Left hindlimb (tissue), 1 donor: ENCODE results near the gene POLR1E.
A peak's percentile ranks its signal among the peaks of the same experiment; 100 is the strongest.
"Not testable (repeated sequence)": the region's sequence is repeated elsewhere in the genome, so short reads cannot be mapped to it uniquely, and the experiment has no call there.

ENCODE experiments used
- DNase-seq: peaks from one replicate; pipeline ENCODE4 v3.0.0-alpha.2; 2018

POLR1E gene

DNA sequence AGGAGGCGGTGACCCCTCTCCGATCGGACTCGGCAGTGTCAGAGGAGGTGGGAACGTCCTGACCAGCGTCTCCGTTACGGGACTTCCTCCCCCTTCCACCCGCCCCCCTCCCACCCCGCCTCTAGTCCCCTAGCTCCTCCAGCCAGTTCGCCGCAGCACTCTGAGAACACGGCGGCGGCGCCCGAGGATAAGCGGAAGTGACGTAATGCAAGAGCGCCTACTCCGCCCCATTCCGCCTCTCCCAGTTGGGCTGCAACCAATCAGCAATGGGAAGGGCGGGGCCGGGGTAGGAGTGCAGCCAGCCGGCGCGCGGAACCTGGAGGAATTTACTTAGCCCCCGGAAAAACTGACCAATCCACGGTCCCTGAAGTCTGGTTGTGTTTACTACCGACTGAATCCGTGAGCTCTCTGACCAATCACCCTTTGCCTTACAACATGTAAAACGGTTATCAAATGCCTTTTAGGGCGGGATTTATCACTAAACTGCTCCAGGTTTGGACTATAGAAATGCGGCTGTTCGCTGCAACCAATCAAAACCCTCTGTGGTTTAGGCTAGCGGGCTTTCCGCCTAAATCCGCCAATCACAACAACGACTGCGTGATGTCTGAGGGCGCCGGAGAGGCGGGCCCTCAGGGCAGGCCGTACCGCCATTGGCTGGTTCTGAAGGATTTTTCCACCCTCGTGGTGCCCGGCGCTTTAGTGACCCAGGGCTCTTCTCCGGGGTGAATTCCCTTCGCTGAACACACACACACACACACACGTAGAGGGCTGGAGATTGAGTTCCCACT, 20.3 kb upstream of the POLR1E start, which contains the start of gene ZBTB5:
Gene ZBTB5, minus strand, starts transcription at position 202 of the 788 bp plus-strand sequence. CDS start 22,899 bp downstream, outside the sequence.
- DNase-seq = peak; percentile 100

DNA sequence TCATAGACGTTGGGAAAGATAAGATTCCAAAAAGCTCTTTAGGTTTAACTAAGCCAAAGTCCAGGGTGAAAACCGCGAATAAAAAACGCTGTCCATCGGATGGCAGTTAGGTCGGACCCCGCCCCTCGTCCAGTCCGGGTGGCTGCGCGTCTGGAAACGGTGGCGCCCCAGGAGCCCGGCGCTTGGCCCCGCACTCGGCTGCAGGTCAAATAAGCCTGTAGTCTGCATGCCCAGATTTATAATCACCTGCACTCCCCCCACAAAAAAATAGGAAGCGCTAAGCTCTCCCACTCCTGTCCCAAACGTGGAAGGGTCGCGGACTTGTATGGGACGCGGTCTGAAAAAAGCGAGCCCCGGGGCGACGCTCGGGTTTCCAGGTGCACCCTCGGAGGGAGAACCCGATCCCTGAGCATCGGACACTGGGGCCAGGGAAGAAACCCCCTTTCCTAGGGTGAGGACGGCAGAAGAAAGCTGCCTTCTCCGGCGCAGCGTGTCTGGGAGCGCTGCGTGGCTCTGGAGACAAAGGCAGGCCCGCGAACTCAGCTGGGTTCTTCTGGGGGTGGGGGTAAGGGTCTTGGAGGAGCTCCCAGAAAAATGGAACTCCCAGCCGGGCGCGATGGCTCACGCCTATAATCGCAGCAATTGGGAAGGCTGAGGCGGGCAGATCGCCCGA, 19.6 kb upstream of the POLR1E start:
- DNase-seq = peak; percentile 58

DNA sequence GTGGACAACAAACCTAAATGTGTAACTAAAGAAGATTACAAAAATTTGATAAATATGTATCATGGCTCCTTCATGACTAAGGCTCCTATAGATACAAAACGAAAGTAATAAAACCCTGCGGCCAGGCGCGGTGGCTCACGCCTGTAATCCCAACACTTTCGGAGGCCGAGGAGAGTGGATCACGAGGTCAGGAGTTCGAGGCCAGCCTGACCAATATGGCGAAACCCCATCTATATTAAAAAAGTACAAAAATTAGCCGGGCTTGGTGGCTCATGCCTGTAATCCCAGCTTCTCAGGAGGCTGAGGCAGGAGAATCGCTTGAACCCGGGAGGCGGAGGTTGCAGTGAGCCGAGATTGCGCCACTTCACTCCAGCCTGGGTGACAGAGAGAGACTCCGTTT, 18.2 kb upstream of the POLR1E start:
- DNase-seq = not testable (repeated sequence)

DNA sequence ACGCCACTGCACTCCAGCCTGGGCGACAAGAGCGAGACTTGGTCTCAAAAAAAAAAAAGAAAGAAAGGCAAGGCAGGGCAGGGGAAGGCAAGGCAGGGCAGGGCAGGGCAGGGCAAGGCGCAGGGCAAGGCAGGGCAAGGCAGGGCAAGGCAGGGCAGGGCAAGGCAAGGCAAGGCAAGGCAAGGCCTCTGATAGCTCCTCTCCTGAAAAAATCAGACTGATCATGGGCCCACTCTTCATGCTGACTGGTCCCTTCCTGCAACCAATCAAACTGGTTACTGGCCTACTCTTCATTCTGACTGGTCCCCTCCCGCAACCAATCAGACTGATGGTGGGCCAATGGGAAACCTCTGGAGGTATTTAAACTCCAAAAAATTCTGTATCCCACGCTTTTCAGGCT, 17.1 kb upstream of the POLR1E start:
- DNase-seq = no peak

DNA sequence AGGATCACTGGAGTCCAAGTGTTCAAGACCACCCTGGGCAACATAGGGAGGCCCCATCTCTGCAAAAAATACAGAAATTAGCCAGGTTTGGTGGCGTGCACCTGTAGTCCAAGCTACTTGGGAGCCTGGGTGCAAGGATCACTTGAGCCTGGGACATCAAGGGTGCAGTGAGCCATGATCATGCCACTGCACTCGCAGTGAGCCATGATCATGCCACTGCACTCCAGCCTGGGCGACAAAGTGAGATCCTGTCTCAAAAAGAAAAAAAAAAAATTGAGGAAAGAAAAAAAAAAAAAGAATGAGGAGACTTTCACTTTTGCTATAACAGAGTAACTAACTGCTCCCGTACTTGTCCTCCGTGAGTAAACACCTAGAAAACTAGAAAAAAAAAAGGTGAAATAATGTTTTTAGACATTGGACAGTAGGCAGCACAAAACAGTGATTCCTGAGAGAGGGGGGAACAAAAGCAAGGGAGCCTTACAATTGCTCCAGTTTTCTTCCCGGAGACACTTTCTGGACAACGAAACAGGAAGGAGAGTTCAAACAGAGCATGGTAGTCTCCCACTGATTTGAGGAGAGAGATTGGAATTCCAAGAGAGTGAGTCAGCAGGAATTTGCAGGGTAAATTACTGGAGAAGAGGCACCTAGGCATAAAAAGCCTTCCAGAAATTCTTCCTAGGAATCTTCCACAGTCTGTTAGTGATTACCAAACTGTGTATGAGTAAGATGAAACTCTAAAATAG, 13.6 kb upstream of the POLR1E start:
- no peak for DNase-seq

DNA sequence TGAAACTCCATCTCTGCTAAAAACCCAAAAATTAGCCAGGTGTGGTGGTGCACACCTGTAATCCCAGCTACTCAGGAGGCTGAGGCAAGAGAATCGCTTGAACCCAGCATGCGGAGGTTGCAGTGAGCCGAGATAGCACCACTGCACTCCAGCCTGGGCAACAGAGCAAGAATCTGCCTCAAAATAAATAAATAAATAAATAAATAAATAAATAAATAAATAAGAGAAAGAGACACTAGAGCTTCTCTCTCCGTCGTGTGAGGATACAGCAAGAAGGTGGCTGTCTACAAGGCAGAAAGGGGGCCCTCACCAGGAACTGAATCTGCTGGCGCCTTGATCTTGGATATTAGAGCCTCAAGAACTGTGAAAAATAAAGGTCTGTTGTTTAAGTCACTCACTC, 11.8 kb upstream of the POLR1E start:
- DNase-seq = not testable (repeated sequence)

DNA sequence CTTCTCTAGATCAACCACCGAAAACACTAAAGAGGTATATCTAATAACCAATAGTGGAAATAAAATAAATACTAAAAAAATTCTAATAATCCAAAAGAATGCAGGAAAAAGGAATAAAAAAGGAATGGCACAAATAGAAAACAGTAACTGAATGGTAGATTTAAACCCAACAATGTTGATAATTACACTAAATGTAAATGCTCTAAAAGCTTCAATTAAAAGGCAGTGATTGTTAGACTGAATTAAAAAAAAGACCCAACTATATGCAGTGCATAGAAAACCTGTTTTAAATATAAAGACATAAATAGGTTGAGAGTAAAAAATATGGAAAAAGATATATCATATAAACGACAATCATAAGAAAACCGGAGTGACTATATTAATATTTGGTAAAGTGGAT, 11.3 kb upstream of the POLR1E start:
- no peak for DNase-seq

DNA sequence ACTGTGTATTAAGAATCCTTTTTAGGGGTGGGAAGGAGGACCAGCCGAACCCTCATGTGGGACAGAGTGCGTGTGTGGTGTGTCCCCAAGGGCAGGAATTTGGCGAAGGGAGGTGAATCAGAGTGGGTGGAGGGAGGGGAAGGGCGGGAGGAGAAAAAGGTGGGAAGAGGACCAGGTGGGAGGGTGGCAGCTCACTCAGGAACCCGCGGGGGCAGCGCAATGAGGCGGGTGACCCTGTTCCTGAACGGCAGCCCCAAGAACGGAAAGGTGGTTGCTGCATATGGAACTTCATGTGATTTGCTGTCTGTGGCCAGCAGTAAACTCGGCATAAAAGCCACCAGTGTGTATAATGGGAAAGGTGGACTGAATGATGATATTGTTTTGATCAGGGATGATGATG, 8.8 kb upstream of the POLR1E start:
- DNase-seq = no peak

DNA sequence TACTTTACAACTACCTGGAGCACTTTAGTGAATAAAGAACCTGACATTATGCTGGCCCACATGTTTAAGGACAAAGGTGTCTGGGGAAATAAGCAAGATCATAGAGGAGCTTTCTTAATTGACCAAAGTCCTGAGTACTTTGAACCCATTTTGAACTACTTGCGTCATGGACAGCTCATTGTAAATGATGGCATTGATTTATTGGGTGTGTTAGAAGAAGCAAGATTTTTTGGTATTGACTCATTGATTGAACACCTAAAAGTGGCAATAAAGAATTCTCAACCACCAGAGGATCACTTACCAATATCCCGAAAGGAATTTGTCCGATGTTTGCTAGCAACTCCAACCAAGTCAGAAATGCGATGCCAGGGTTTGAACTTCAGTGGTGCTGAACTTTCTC, 8.3 kb upstream of the POLR1E start:
- not testable (repeated sequence) for DNase-seq

DNA sequence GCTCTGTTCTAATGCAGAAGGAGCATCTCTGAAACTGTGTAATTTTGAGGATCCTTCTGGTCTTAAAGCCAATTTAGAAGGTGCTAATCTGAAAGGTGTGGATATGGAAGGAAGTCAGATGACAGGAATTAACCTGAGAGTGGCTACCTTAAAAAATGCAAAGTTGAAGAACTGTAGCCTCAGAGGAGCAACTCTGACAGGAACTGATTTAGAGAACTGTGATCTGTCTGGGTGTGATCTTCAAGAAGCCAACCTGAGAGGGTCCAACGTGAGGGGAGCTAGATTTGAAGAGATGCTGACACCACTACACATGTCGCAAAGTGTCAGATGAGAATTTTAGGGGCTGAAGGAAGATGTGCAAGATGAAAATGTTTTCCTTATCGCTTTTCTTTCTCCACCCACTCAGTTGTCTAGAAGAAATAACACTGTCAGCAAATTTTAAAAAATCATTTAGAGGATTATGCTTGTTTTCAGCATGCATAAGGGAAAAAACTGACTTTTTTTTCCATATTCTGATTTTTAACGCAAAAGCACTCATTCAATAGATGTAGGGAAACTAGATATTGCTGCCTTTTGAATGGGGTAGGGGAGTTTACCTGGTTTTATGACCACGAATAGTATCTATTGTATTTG, 7.6 kb upstream of the POLR1E start:
- DNase-seq = not testable (repeated sequence)

DNA sequence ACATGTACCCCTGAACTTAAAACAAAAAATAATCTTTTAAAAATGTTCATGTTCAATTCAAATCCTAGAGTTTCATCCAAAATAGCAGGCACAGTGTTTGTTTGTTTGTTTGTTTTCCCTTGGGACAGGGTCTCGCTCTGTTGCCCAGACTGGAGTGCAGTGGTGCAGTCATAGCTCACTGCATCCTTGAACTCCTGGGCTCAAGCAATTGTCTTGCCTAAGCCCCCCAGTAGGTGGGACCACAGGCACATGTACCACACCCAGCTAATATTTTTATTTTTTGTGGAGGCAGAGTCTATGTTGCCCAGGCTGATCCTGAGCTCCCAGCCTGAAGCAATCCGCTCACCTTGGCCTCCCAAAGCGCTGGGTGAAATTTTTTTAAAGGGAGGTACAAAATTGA, 5.0 kb upstream of the POLR1E start:
- no peak for DNase-seq

DNA sequence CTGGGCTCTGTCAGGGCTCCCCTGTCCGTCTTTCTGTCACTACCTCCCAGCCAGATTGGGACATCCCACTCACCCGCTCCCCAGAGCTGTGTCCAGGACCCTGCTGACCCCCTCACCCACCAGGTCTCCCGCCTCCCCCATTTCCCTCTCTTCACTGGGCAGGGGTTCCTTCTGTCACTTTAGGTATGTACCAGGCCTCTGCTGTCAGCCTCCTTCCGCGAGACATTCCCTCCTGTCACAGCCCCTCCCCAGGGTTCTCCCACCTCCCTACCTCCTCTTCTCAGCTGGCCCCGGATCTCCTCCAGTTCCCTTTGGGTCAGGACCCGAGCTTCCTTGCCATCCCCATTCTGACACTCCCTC, 488 bp downstream of the POLR1E start:
- no peak for DNase-seq

DNA sequence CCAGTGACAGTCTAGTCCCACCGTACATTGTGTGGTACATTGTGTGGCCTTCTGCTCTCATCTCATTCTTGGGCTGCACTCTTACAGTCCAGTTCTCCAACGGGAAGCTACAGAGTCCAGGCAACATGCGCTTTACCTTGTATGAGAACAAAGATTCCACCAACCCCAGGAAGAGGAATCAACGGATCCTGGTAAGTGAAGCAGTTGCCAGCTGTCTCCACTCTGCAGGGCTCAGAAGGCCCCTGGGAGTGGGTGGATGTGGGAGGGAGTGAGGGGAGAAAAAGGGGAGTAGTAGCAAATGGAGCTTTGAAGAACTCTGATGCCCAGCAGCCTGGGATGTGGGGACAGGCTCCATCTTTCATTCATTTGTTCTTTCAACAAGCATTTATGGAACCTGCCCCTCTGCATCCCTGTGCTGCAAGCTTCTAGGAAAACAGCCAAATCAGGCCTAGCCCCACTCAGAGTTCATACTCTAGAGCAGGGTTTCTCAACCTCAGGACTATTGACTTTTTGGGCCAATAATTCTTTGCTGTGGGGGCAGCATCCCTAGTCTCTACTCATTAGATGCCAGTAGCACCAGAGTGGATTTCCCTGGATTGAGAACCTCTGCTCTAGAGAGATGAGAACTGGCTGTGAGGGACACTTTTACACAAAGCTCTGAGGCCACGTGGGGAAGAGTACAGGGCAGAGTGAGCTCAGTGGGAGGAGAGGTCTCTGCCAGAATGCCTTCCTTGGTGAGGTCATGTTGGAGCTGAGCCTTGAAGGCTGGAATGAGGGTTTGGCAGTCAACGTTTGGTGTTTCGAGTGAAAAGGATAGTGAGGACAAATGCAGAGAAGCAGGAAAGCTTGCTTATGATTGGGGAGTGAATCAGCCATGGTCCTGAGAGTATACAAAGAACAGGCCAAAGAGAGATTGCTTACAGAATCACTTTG, 1.1 kb downstream of the POLR1E start:
- DNase-seq = peak; percentile 67

DNA sequence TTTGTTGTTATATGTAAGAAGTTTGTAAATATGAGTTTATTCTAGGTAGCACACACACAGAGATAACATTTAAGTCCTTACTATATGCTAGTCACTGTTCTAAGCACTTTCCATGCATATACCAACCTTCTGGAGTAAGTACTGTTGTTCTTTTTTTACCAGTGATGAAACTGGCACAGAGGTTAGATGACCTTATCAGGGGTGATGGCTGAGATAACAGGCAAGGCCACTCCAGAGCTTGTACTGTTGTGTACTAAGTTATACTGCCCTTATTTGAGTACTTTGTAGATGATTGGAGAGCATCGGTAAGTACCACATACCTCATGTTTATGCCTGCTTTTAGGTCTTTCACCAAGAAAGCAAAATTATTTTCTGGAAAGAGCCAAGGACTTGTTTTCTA, 6.2 kb downstream of the POLR1E start:
- no peak for DNase-seq

DNA sequence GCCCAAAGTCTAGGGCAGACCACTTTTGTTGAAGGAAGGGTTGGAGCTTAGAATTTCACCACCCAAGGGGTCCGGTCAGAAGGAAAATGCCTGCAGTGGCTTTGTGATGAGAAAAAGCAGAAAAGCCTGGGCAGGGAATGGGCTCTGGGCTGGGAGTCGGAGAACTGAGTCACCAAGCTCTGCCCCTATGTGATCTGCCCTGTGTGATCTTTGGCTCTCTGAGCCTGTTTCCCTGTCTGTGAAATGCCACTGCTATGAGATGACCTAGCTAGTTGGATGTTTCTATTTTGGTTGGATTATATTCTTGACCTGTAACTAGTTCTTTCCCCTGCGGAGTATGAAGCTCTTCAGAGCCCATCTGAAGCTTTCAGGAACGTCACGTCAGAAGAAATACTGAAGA, 9.8 kb downstream of the POLR1E start:
- no peak for DNase-seq

DNA sequence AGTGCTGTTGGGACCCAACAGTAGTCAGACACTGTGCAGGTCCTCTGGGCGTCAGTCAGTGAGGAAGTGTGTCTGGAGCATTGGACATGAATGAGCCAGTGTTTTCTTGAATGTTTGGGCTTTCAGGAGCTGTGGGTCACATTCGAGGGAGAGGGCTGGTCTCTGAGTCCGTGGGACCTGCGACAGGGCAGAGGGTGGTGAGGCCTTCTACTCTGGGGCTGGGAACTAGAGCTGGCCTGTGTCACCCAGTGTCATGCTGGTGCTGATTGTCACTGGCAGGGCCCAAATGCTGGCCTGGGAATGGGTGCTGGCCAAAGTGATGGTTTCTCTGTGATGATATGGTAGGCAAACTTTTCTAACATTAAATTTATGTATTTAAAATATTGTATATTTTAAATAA, 10.3 kb downstream of the POLR1E start:
- DNase-seq = no peak

DNA sequence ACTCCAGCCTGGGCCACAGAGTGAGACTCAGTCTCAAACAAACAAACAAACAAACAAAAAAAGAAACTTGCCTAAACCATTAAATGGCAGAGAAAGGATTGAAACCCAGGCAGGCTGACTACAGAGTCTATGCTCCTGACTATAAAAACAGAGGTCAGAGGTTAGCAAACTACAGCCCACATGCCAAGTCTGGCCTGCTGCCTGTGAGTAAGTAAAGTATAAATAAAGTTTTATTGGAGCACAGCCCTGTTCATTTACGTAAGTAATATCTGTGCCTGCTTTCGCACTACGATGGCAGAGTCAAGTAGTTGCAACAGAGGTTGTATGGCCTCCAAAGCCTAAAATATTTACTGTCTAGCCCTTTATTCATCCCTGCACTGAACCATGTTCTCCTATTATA, 11.6 kb downstream of the POLR1E start:
- no peak for DNase-seq

DNA sequence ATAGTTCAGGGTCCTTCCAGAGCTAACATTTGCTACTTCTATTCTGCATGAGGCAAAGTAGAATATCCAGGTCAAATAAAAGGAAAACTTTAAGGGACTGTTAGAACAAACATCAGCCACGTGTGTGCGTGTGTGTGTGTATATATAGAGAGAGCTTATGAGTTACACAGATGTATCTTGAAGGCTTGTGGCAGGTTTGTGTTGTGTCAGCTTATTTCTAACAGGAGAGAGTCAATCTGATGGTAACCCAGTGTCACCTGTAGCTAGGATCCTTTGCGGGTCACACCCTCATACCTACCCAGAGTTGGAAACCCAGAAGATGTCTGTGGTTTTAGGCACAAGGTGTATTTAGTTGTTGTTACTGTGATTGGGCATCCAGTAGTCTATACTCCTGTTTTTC, 12.7 kb downstream of the POLR1E start:
- no peak for DNase-seq

DNA sequence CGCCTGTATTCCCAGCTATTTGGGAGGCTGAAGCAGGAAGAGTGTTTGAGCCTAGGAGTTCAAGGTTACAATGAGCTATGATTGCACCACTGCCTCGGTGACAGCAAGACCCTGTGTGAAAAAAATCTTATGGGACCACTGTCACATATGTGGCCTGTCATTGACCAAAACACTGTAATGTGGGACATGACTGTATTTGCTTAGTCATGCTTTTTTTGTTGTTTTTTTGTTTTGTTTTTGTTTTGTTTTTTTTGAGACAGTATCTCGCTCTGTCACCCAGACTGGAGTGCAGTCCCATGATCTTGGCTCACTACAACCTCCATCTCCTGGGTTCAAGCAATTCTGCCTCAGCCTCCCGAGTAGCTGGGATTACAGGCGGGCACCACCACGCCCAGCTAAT, 13.5 kb downstream of the POLR1E start:
- no peak for DNase-seq

DNA sequence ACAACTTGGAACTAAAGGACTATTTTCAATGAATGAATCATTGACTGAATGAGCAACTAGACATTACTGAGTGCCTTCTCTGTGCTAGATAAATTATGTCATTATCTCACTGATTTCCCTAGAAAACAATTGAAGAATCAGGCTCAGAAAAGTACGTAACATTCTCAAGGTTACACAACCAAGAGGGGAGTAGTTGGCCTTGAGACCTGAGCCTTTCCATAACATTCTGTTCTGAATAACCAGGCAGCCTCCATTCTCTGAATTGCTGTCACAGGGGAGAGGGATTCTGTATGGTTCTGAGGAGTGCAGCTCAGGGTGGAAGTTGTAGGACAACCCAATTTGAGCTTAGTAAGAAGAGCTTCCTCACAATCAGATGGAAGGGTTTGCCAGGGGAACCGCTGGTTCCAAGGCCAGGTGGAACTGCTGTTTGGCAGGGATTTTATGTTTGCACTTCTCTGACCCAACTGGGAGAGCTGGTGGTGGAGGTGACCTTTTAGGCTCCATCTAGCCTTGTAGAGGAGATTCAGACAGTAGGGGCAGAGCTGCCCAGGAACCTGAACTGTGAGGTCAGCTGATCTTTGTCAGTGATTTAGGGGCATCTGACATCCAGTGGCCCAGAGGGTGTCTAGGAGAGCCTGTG, 16.3 kb downstream of the POLR1E start:
- no peak for DNase-seq

DNA sequence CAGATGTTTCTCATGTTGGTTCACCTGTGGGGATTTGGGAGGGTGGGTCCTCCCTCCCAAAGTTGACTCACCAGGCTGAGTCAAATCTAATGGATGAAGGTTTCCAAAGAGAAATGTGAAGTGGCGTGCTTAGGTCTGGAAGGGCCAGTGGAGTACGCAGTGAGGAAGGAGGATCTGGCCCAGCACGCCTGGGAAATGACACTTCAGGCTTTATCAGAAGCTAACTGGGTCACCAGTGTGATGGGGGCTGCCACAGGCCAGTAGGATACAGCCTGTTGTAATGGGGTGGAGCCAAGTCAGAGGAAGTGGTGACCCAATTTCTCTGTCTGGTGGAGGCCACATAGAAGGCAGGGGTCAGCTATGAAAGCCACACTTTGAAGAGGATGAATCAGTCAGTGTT, 18.0 kb downstream of the POLR1E start:
- no peak for DNase-seq

DNA sequence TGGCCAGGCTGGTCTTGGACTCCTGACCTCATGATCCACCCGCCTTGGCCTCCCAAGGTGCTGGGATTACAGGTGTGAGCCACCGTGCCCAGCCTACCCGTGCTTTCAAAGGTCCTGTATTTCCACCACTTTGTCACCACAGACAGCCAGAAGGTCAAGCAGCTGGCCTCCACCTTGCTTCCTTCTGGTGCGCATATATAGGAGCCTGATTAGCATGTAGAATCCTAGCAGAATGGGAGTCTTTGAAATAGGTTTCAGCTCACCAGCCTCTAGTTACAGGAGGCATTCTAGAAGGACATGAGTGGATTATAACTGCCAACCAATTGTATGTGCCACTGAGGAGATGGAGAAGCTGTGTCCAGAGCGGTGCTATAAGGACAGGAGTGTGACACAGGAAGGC, 18.9 kb downstream of the POLR1E start:
- no peak for DNase-seq
